HG03378 (cell line): Measurements from ENCODE around the gene ATXN7L1.
"Not testable (repeated sequence)": the region's sequence is repeated elsewhere in the genome, so short reads cannot be mapped to it uniquely, and the experiment has no call there.

Experiments
- ATAC-seq: cut with Tn5 transposase; IDR thresholded peaks from one replicate; pipeline ENCODE4 v1.9.1; 2021; ENCODE audit warnings: mild to moderate bottlenecking, moderate library complexity; ENCODE audit not compliant: unreplicated experiment

ATXN7L1 gene

DNA sequence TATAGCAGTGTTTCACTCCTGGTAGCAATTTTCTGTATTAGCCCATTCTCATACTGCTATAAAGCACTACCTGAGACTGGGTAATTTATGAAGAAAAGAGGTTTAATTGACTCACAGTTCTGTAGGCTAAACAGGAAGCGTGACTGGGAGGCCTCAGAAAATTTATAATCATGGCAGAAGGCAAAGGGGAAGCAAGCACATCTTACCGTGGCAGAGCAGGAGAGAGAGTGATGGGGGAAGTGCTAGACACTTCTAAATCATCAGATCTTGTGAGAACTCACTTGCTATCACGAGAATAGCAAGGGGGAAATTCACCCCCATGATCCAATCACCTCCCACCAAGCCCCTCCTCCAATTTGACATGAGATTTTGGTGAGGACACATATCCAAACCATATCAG is 163.5 kb downstream of the ATXN7L1 start:
- no peak for ATAC-seq

DNA sequence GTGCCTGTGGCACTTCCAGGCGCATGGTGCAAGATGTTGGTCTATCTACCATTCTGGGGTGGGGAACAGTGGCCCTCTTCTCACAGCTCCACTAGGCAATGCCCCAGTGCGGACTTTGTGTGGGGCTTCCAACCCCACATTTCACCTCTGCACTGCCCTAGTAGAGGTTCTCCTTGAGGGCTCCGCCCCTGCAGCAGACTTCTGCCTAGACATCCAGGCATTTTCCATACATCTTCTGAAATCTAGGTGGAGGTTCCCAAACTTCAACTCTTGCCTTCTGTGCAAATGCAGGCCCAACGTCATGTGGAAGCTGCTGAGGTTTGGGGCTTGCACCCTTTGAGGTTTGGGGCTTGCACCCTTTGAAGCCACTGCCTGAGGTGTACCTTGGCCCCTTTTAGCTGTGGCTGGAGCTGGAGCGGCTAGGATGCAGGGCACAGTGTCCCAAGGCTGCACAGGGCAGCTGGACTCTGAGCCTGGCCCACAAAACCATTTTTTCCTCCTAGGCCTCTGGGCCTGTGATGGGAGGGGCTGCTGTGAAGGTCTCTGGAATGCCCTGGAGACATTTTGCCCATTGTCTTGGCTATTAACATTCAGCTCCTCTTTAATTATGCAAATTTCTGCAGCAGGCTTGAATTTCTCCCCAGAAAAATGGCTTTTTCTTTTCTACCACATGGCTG is 164.5 kb downstream of the ATXN7L1 start:
- no peak for ATAC-seq

DNA sequence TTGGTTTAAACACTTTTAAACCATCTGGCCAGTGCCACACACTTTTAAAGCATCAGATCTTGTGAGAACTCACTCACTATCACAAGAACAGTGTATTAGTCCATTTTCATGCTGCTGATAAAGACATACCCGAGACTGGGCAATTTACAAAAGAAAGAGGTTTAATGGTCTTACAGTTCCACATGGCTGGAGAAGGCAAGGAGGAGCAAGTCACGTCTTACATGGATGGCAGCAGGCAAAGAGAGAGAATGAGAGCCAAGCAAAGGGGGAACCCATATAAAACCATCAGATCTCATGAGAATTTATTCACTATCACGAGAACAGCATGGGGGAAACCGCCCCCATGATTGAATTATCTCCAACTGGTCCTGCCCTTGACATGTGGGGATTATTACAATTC is 165.7 kb downstream of the ATXN7L1 start:
- ATAC-seq = not testable (repeated sequence)

DNA sequence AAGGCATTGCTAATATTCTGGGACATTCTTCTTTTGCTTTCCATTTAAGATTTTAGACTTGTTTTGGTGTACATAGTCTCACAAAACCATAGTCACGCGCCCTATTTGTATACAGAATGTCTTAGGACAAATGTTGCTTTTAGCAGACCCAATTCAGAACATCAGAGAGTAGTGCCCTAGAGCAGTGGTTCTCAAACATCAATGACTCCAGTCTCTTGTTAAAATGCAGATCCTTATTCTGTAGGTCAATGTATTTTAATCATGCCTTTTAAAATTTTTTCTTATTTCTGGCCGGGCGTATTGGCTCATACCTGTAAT is 167.7 kb downstream of the ATXN7L1 start:
- ATAC-seq = no peak

DNA sequence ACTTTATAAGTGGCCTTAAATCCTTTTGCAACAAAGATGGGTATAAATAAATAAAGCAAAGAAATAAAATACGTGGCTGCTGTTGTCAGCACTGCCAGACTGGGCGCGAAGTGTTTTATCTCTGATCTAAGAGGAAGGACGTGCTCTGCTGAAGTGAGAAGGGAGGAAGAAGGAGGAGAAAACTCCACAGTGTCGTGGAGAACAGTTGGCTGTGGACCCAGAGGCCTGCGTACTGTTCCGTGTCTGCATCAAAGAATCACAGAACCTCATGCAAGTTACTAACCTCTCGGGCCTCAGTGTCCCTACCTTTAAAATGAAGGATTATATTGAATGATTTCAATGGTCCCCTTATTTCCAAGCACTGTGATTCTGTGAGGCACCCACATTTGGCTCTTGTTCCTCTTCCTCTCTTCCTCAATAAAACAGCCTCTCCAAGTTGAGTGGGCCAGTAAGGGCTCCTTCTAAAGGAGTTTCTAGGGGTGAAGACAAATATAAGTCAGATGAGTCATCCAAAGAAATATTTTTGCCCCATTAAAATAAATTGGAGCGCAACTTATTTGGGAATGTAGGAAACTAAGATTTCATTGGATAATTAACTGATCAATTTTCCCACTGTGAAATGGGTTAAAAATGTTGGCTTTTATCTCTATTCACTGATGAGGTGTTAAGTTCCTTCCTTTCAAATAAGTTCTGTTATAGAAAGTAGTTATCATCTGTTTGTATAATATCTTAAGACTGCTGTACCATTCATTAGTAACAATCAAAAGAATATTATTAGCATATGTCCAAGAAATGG is 168.2 kb downstream of the ATXN7L1 start:
- no peak for ATAC-seq

DNA sequence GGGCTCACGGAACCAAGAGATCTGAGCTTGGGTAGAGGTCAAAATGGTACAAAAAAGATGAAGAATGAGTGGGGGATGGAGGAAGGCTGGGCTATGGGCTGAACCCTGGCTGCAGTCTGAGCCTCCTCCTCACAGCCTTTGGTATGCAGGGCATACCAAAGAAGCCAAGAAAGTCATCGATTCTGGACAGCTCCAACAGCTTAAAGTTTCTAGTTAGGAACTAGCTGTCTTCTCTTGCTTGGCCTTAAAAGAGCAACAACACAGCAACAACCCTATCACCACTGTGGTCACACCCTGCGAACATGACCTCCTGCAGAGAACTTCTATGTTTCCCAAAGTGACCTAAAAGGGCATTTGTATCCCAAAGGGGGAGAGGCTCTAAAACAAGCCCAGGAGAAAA is 169.0 kb downstream of the ATXN7L1 start:
- no peak for ATAC-seq

DNA sequence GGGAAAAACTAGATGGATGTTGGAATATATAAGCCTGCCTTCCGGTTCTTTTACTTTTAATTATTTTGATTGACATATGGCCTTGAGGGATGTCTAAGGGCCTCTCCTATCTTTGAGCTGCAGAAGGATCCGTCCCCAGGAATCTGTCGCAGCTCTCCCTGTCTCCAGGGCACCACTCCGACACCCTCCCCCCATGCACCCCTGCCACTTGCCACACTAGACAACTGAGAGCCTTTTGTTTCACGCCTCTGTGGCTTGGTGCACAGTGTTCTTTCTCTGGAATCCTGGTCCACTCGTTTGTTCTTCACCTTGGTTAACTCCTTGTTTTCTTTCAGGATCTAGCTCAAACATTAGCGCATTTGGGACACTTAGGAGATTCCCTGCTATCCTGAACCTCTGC is 171.0 kb downstream of the ATXN7L1 start:
- ATAC-seq = no peak

DNA sequence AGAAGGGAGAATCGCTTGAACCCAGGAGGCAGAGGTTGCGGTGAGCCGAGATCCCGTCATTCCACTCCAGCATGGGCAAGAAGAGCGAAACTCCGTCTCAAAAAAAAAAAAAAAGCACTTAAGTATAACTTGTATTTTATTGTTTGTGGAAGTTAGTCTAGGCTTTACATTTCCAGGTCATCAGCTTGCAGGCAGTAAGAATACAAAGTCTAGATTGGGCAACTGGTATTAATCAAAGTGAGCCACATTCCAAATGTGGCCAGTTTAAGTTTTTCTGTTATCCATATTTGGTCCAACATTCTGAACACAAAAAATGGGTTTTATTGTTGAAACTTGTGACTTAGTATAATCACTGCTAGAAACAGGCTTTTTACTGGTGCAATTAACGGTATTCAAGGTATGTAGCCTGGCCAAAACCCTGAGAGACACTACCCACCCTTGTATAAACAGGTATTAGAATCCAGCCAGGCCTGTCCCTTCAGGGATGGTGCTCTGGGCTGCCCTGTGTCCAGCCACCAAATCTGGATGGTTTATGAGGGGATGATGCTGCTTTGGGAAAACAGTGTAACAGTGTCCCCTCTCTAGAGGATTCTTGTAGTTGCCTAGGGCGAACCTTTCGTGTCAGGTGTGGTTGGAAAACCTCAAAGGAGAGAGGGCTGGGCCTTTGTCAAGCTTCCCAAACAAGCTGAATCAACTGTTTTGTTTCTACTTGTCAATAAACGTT is 173.0 kb downstream of the ATXN7L1 start:
- no peak for ATAC-seq

DNA sequence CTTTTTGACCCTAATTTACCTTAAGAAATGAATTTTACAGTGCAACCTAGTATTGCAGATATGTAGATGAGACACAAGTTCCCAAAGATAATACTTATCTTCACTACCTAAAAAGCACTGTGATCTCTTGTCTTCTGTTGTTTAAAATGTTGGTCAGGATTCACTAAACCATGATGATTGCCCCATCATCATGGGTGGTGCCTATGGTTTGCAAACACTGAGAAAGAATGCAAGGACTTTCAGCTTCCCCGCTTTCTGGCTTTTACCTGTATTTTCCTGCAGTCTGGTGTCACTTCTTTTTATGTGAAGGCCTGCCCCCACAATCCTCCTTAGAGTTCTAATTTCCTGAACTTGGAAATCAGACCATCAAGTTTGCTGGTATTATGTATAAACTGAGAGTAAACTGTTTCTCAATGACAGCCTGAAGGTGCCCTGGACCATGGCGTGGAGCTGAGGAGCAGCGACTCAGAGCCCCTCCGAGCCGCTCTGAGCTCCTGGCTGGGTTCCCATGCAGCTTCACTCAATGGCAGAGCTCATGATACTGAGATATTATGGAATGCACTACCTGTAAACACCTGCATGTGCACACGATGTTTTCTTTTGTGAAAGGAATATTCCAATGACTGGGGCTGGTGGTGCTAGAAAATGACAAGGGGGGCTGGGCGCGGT is 176.7 kb downstream of the ATXN7L1 start:
- ATAC-seq = no peak

DNA sequence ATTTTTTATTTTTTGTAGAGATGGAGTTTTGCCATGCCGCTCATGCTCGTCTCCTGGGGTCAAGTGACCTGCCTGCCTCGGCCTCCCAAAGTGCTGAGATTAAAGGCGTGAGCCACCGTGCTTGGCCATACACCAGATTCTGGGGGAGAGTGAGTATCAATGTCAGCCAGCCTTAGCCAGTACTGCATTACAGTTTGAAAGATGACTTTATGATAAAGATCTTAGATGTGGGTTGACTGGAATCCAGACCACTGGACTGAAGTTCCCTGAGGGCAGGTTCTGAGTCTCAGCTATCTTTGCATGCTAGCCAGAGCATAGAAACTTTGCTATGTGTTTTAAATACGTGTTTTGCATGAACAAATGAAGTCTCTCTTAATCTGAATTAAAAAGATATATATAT is 177.9 kb downstream of the ATXN7L1 start:
- ATAC-seq = no peak

DNA sequence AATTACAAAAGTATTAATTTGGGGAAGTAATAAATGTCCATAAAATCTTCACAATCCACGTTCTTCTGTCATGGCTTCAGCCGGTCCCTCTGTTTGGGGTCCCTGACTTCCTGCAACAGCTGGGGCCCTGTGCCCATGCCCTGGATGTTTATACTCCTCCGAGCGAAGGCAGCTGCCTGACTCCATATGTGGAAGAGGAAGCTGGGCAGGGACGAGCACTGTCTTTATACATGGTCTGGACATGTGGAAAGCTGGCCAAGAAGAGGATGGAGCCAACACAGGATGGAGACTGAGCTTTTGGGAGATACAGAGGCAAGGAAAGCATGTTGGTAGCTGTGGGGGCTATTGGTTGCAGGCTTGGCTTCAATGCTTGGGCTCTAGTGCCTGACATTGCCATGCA is 178.6 kb downstream of the ATXN7L1 start:
- no peak for ATAC-seq

DNA sequence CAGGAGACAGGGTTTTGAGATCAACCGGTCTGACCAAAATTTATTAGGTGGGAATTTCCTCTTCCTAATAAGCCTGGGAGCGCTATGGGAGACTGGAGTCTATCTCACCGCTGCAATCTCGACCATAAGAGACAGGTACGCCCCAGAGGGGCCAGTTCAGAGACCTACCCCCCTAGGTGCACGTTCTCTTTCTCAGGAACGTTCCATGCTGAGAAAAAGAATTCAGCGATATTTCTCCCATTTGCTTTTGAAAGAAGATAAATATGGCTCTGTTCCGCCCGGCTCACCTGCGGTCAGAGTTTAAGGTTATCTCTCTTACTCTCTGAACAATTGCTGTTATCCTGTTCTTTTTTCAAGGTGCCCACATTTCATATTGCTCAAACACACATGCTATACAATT is 179.2 kb downstream of the ATXN7L1 start:
- not testable (repeated sequence) for ATAC-seq

DNA sequence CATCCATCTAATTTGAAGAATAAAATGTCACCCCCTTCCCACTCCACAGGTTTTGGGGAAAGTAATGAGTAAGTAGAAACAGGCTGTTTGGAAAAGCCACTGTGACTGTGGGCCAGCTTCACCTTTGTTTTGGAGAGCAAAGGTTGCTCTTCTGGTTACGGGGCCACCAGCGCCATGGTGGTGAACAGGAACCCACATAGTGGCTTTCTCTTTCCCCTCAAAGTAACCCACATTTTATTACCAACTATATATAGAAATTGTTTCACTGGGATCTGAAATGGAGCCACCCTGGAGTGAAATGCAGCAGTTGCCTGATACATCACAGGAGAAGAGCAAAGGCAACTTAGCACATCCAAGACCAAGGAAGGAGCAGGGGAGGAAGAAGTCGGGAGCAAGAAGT is 182.8 kb downstream of the ATXN7L1 start:
- ATAC-seq = no peak

DNA sequence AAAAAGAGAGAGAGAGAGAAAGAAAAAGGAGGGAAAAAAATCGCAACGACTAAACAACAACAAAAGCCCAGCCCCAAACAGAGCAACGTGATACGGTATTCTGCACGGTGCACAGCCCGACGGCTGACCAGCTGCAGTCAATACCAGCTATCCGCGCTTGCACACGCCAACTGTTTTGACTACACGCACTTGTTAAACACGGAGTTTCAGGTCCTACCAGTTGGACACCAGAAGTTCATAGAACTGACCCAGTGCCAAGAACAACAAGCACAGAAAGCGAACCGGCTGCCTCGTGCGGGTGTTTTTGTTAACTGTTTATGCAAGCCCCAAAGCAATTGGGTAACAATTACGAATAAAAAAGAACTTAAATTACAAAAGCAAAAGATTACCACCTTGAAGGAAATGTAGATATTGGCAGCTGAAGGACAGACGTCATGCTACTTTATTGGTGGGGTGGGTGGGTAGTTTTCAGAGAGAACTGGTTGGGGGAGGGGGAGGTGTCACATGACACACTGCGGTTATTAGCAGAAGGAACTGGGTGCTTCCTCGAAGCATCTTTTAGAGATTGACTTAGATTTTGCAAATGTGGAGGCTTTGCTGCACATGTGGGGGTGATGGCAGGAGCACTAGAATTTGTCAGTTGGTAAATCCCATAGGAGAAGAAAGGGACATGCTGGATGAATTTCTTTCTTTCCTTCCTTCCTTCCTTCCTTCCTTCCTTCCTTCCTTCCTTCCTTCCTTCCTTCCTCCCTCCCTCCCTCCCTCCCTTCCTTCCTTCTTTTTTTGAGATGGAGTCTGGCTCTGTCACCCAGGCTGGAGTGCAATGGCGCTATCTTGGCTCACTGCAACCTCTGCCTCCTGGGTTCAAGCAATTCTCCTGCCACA is 184.5 kb downstream of the ATXN7L1 start:
- no peak for ATAC-seq

DNA sequence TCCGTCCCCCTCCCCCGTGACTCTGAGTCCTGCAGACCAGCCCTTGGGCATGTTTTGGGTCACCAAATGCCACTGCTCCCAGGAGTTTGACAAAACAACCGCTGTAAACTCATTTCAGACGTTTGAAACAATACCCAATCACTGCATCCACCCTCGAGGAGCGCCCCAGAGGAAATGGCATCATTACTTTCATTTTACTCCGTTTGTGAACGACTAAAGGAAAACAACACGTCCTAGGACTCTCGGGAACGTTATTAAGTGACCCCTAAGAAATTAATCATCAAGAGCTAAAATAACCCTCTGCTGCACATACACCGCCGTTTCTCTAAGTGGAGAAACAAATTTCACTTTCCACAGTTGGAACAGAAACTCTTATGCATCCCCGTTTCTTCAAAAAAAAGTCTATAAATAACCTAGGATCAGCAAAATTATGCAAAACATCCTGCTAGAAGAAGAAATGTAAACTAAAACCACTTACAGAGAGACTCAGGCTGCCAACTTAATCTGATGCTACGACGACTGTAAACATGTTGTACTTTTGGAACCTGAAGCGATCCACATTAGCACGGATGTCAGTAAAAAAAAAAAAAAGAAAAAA is 185.2 kb downstream of the ATXN7L1 start:
- ATAC-seq = no peak

DNA sequence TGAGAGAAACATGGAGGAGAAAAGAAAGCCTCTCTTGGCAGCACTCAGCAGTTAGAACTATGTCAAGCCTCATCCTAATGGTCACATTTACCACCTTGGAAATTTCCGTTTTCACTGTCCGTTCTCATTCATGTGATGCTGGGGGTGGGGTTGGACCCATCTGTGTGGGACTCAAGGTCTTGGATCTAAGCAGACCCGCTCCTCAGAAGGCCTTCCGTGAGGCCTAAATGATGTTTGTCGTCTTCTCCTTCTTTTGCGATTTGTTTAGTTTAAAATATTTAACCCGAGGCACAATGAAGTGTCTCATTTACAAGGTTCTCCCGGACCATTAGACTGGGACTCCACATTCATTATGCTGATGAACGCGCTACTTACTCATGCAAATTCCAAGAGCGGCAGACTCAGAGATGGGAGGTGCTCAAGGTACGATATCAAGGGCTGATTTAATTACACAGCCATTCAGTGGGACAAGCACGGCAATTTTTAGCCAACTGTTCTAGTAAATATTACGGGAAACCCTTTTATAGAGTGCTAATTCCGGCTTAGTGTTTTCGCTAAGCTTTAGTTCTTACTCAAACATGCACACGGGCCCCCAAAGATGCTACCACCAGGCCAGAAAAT is 186.0 kb downstream of the ATXN7L1 start:
- ATAC-seq = no peak

DNA sequence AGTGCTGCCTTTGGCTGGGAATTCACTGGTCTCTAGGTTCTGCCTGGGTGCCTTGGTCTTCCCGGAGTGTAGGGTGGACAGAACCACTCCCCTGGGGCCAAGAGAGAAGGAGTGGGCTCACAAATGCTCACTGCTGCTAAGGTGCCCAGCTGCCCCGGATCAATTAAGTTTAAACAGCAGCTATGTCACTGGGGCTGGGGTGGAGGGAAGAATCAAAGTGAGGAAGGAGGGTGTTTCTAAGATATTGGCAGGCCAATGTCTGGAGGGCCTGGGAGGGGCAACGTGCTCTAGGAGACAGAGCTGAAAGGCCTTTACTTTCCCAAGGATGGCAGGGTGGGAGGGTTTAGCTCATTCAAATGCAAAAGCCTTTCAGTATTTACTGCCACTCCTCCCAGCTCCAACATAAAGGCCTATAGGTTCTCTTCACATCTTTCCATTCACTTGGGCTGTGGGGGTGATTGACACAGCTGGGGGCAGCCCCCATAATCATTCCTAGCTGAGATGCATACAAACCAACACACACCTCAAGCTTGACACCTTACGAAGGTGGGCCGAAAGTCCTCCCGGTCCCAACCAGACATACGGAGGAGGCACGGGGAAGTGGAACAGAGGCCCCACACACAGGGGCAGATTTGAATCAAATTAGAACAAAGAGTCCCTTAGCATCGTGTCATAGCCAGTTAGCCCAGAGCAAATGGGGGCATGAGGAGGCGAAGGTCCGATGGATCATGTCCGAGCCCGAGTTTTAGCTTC is 187.2 kb downstream of the ATXN7L1 start:
- no peak for ATAC-seq

DNA sequence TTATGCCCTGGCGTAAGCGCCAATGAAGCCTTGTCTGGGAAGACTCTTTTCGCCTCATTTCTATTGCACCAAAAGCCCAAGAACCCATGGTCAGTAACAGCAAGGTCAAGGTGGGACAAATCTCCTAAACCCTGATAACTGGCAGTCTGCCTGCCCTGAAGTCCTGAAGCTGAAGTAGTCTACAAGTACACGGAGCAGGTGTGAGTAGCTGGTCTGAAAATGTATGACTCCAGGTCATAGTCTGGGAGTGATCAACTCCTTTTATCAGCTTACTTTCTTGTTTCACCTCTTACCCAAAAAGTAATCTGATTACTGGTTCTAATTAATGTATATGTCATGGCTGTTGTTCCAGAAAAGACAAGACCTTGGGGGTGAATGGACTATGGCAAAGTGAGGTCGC is 187.8 kb downstream of the ATXN7L1 start:
- ATAC-seq = no peak

DNA sequence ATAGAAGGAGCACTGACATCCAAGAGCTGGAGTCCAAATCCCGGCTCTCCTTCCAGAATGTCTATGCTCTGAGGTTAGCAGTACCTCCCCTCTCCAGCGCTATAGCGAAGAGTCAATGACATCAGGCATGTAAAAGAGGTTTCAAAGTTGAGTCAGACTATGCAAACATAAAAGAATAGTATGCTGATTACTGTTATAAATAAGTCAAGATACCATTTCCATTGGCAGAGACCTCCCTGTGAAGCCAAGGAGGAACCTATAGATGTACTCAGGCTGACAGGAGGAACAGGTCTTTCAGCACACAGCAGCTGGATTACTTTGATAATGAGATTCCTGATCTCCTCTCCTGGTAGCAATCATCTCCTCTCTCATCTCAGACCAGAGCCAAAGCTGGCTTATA is 191.2 kb downstream of the ATXN7L1 start:
- no peak for ATAC-seq
